ENCODE data around the gene CA14.
A peak's percentile ranks its signal among the peaks of the same experiment; 100 is the strongest.

Gene CA14

GRCh38 chr1:150259758-150260669 lies 2.4 kb downstream of the CA14 start:
- H3K27me3 Mint-ChIP-seq, result peaks cover 9% of the 10 kb centered on the region
- H3K4me1 Mint-ChIP-seq (ENCODE audit: low read depth), result peaks cover 15% of the 10 kb centered on the region
- no peaks in the 10 kb centered on the region for H3K36me3 Mint-ChIP-seq
- H3K9me3 Mint-ChIP-seq (ENCODE audit: low read depth), result no peaks in the 10 kb centered on the region
- H3K4me3 Mint-ChIP-seq, result no peak overlapping the region
- no peak overlapping the region for H3K27ac Mint-ChIP-seq

GRCh38 chr1:150261367-150261766 lies 3.8 kb downstream of the CA14 start:
- H3K4me3 Mint-ChIP-seq, result no peak overlapping the region
- H3K36me3 Mint-ChIP-seq, result no peaks in the 10 kb centered on the region
- no peak overlapping the region for H3K27ac Mint-ChIP-seq
- peaks cover 6% of the 10 kb centered on the region for H3K27me3 Mint-ChIP-seq
- no peaks in the 10 kb centered on the region for H3K9me3 Mint-ChIP-seq (ENCODE audit: low read depth)
- peaks cover 4% of the 10 kb centered on the region for H3K4me1 Mint-ChIP-seq (ENCODE audit: low read depth)

GRCh38 chr1:150262388-150263320 lies 5.1 kb downstream of the CA14 start:
- Mint-ChIP-seq H3K27ac (peak overlapping the region; percentile 46), H3K27me3 (no peaks in the 10 kb centered on the region), H3K9me3 (ENCODE audit: low read depth) (no peaks in the 10 kb centered on the region), H3K36me3 (no peaks in the 10 kb centered on the region), H3K4me3 (no peak overlapping the region), H3K4me1 (ENCODE audit: low read depth) (peaks cover 11% of the 10 kb centered on the region)

- Mint-ChIP-seq H3K9me3 (ENCODE audit: low read depth) (no peaks in the 10 kb centered on the region), H3K27ac (no peak overlapping the region), H3K4me1 (ENCODE audit: low read depth) (peaks cover 16% of the 10 kb centered on the region), H3K27me3 (no peaks in the 10 kb centered on the region), H3K4me3 (no peak overlapping the region), H3K36me3 (no peaks in the 10 kb centered on the region)
Observed at GRCh38 chr1:150263549-150263948, 6.0 kb downstream of the CA14 start.

GRCh38 chr1:150267896-150268295 lies 10.3 kb downstream of the CA14 start:
- Mint-ChIP-seq H3K27ac (peak overlapping the region; percentile 97), H3K36me3 (peaks cover 2% of the 10 kb centered on the region), H3K4me3 (peak overlapping the region; percentile 97), H3K4me1 (ENCODE audit: low read depth) (peaks cover 25% of the 10 kb centered on the region), H3K27me3 (no peaks in the 10 kb centered on the region), H3K9me3 (ENCODE audit: low read depth) (no peaks in the 10 kb centered on the region)

GRCh38 chr1:150268340-150268704 lies 10.7 kb downstream of the CA14 start:
- no peaks in the 10 kb centered on the region for H3K27me3 Mint-ChIP-seq
- H3K4me3 Mint-ChIP-seq, result peak overlapping the region; percentile 97
- H3K4me1 Mint-ChIP-seq (ENCODE audit: low read depth), result peaks cover 25% of the 10 kb centered on the region
- no peaks in the 10 kb centered on the region for H3K9me3 Mint-ChIP-seq (ENCODE audit: low read depth)
- peaks cover 2% of the 10 kb centered on the region for H3K36me3 Mint-ChIP-seq
- H3K27ac Mint-ChIP-seq, result peak overlapping the region; percentile 97

GRCh38 chr1:150268705-150269403 lies 11.3 kb downstream of the CA14 start, which contains the start of gene APH1A:
Gene APH1A (minus strand): TSS chr1:150269016. CDS start chr1:150268810, 206 bp downstream.
- H3K27me3 Mint-ChIP-seq, result no peaks in the 10 kb centered on the region
- H3K27ac Mint-ChIP-seq, result peak within 1 kb of the TSS; percentile 97
- H3K36me3 Mint-ChIP-seq, result peaks cover 2% of the 10 kb centered on the region
- peak within 1 kb of the TSS; percentile 97 for H3K4me3 Mint-ChIP-seq
- H3K9me3 Mint-ChIP-seq (ENCODE audit: low read depth), result no peaks in the 10 kb centered on the region
- H3K4me1 Mint-ChIP-seq (ENCODE audit: low read depth), result peaks cover 25% of the 10 kb centered on the region

GRCh38 chr1:150269451-150269850 lies 11.9 kb downstream of the CA14 start:
- Mint-ChIP-seq H3K27me3 (no peaks in the 10 kb centered on the region), H3K9me3 (ENCODE audit: low read depth) (no peaks in the 10 kb centered on the region), H3K27ac (peak overlapping the region; percentile 97), H3K4me3 (peak overlapping the region; percentile 97), H3K4me1 (ENCODE audit: low read depth) (peaks cover 25% of the 10 kb centered on the region), H3K36me3 (peaks cover 2% of the 10 kb centered on the region)

GRCh38 chr1:150271291-150271959 lies 13.9 kb downstream of the CA14 start:
- no peak overlapping the region for H3K27ac Mint-ChIP-seq
- no peaks in the 10 kb centered on the region for H3K9me3 Mint-ChIP-seq (ENCODE audit: low read depth)
- H3K36me3 Mint-ChIP-seq, result peaks cover 2% of the 10 kb centered on the region
- no peaks in the 10 kb centered on the region for H3K27me3 Mint-ChIP-seq
- H3K4me3 Mint-ChIP-seq, result no peak overlapping the region
- H3K4me1 Mint-ChIP-seq (ENCODE audit: low read depth), result peaks cover 25% of the 10 kb centered on the region

GRCh38 chr1:150273311-150273710 lies 15.7 kb downstream of the CA14 start:
- Mint-ChIP-seq H3K4me1 (ENCODE audit: low read depth) (peaks cover 9% of the 10 kb centered on the region), H3K4me3 (no peak overlapping the region), H3K36me3 (peaks cover 2% of the 10 kb centered on the region), H3K27ac (no peak overlapping the region), H3K9me3 (ENCODE audit: low read depth) (no peaks in the 10 kb centered on the region), H3K27me3 (no peaks in the 10 kb centered on the region)

- Mint-ChIP-seq H3K4me1 (ENCODE audit: low read depth) (peaks cover 28% of the 10 kb centered on the region), H3K27ac (peak overlapping the region; percentile 10), H3K27me3 (no peaks in the 10 kb centered on the region), H3K36me3 (no peaks in the 10 kb centered on the region), H3K4me3 (peak overlapping the region; percentile 57), H3K9me3 (ENCODE audit: low read depth) (no peaks in the 10 kb centered on the region)
Observed at GRCh38 chr1:150280138-150280707, 22.6 kb downstream of the CA14 start.

- Mint-ChIP-seq H3K4me1 (ENCODE audit: low read depth) (peaks cover 28% of the 10 kb centered on the region), H3K27ac (peak overlapping the region; percentile 96), H3K4me3 (peak overlapping the region; percentile 87), H3K36me3 (no peaks in the 10 kb centered on the region), H3K27me3 (no peaks in the 10 kb centered on the region), H3K9me3 (ENCODE audit: low read depth) (no peaks in the 10 kb centered on the region)
Observed at GRCh38 chr1:150281221-150281757, 23.7 kb downstream of the CA14 start.

- H3K36me3 Mint-ChIP-seq, result no peaks in the 10 kb centered on the region
- H3K27me3 Mint-ChIP-seq, result no peaks in the 10 kb centered on the region
- H3K4me3 Mint-ChIP-seq, result peak within 1 kb of the TSS; percentile 87
- H3K9me3 Mint-ChIP-seq (ENCODE audit: low read depth), result no peaks in the 10 kb centered on the region
- H3K4me1 Mint-ChIP-seq (ENCODE audit: low read depth), result peaks cover 28% of the 10 kb centered on the region
- peak within 1 kb of the TSS; percentile 96 for H3K27ac Mint-ChIP-seq
Observed at GRCh38 chr1:150281758-150282557, 24.4 kb downstream of the CA14 start, which contains the start of gene CIART. Gene CIART (plus strand): TSS chr1:150282554. CDS start chr1:150283268, 714 bp downstream.

Measured in activated naive CD8-positive, alpha-beta T cell (primary cell).